Pancreas (tissue), 10 donors: ENCODE measurements around the gene CROCC2. TPM values are rescaled to one million over a fixed set of nuclear protein-coding genes. Genes with fewer than 3 reads are reported as not detected.
A peak's percentile ranks its signal among the peaks of the same experiment; 100 is the strongest.

ENCODE experiments used
- ATAC-seq, 4 donors: fragments of 200-7000 bp; cut with Tn5 transposase; one replicate each; pipeline versions ENCODE4 v1.8.0 to v1.9.1; 2020; ENCODE audit warnings: mild to moderate bottlenecking in 4 of 4, moderate library complexity in 4 of 4
- DNase-seq, 6 donors: peaks; one replicate each; pipeline ENCODE4 v3.0.0-alpha.2; 2020
- FAIRE-seq: peaks from 2 replicates; lab custom pipeline; 2012; peaks lifted over from hg19 to GRCh38; lab: Jason Lieb, UNC
- H3K27ac ChIP-seq, 4 donors: fragments of 200-600 bp; sonication (generic); 1 replicate in 3 of 4; 2 replicates in 1 of 4; pipeline versions ENCODE4 v1.5.0 to v1.8.0; 2020
- H3K27me3 ChIP-seq, 4 donors: fragments of 200-600 bp; one replicate each; pipeline ENCODE4 v1.8.0; 2021
- H3K36me3 ChIP-seq, 3 donors: fragments of 200-600 bp; sonication (generic) in 1 of 3; one replicate each; pipeline versions ENCODE4 v1.5.0 to v1.8.0; 2020 to 2021
- H3K4me1 ChIP-seq, 3 donors: fragments of 200-600 bp; one replicate each; pipeline ENCODE4 v1.8.0; 2021
- H3K4me3 ChIP-seq, 4 donors: fragments of 200-600 bp; sonication (generic) in 2 of 4; one replicate each; pipeline versions ENCODE4 v1.5.0 to v1.8.0; 2020 to 2021
- H3K9me3 ChIP-seq, 4 donors: fragments of 200-600 bp; one replicate each; pipeline ENCODE4 v1.8.0; 2021
- CTCF ChIP-seq, 4 donors: fragments of 200-600 bp; sonication (generic) in 3 of 4; IDR thresholded peaks; one replicate each; pipeline versions ENCODE4 v1.5.0 to v1.8.0; 2021; ENCODE audit warnings: antibody characterized with exemption in 4 of 4
- WGBS, 2 donors: extraction: QIAGEN DNeasy Blood & Tissue Kit; methylation state at CpG; one replicate each; pipeline ENCODE4 v1.1.7; 2013; 5-methylcytosine and 5-hydroxymethylcytosine counted together
- intact Hi-C, 3 donors: fragments of 100-400 bp; cut with DNase I; formaldehyde crosslinking; loops; one replicate each; pipeline versions ENCODE4 v1.11.1 to v1.14.2; 2022
- polyA plus RNA-seq, 2 donors: library from polyadenylated mRNA; stranded (reverse); fragments of 200-250 nt; gene quantifications; one replicate each; pipeline ENCODE4 v1.2.3, GENCODE V29; 2013
- total RNA-seq, 6 donors: library from RNA; stranded (reverse); fragmentation: NEBNext Ultra II Directional in 4 of 6; extraction: Animal tissue kit (Norgen Biotek cat#: 25700) in 4 of 6; gene quantifications; one replicate each; pipeline versions ENCODE4 v1.2.1 to v1.2.4, GENCODE V29; 2021 to 2023
- donor health status: healthy with polysubstance abuse.
- donor health status: DM: no; HTN: no; CAD: no; lungs with moderate emphysema.
- donor health status: DM: no; HTN: no; CAD: no.
- donor health status: control.
- donor health status: control.
- donor health status: Bipolar disorder and iron deficiency.
- donor health status: DM: yes; HTN: yes; CAD: no.
- donor health status: DM: no; HTN: no; CAD: no.
- donor health status: DM: no; HTN: no; CAD: no.
- donor health status: DM: yes; HTN: yes; CAD: no.

Gene CROCC2
- total and polyA plus RNA-seq, 8 donors = 0.04 to 0.05 (median 0.04) TPM; not detected in 5

GRCh38 chr2:240947607-240948006, 41.5 kb downstream of the CROCC2 start:
- DNase-seq (peak in 1 of 6 donors; percentile 5), ATAC-seq (no peak), FAIRE-seq (no peak)
- no peaks in the 10 kb centered on the region for H3K4me1 ChIP-seq
- intact Hi-C loops = no loop called here
- no peak overlapping the region for H3K4me3 ChIP-seq
- H3K27ac ChIP-seq = no peak overlapping the region
- no peaks in the 10 kb centered on the region for H3K36me3 ChIP-seq
- no peaks in the 10 kb centered on the region for H3K9me3 ChIP-seq
- no peaks in the 10 kb centered on the region for H3K27me3 ChIP-seq
- 78 to 83% methylated on average over 7 of the region's 7 CpGs for WGBS, 2 donors
- TF ChIP-seq CTCF (IDR thresholded peaks at IDR 0.05) = no peak

- peak in 1 of 6 donors; percentile 4 for DNase-seq
- intact Hi-C loops = no loop called here
- Histone ChIP-seq H3K4me3 (no peak overlapping the region), H3K27ac (no peak overlapping the region), H3K9me3 (no peaks in the 10 kb centered on the region), H3K36me3 (no peaks in the 10 kb centered on the region), H3K4me1 (no peaks in the 10 kb centered on the region), H3K27me3 (no peaks in the 10 kb centered on the region)
- no peak for ATAC-seq
- 88 to 94% methylated on average over 8 of the region's 8 CpGs for WGBS, 2 donors
- no peak for FAIRE-seq
- no peak for TF ChIP-seq CTCF (IDR thresholded peaks at IDR 0.05)
Observed at GRCh38 chr2:240948086-240948485, 42.0 kb downstream of the CROCC2 start.

GRCh38 chr2:240948905-240949790, 43.0 kb downstream of the CROCC2 start:
- no peaks in the 10 kb centered on the region for H3K4me1 ChIP-seq
- no peak for FAIRE-seq
- no peaks in the 10 kb centered on the region for H3K27me3 ChIP-seq
- no peak for ATAC-seq
- no peak for TF ChIP-seq CTCF (IDR thresholded peaks at IDR 0.05)
- no peak overlapping the region for H3K4me3 ChIP-seq
- intact Hi-C loops = no loop called here
- peak in 4 of 6 donors; percentile 6 to 53 (median 22) for DNase-seq
- no peak overlapping the region for H3K27ac ChIP-seq
- H3K9me3 ChIP-seq = no peaks in the 10 kb centered on the region
- H3K36me3 ChIP-seq = no peaks in the 10 kb centered on the region
- 78 to 88% methylated on average over 23 of the region's 23 CpGs for WGBS, 2 donors

GRCh38 chr2:240949791-240950705, 43.9 kb downstream of the CROCC2 start:
- Histone ChIP-seq H3K27me3 (no peaks in the 10 kb centered on the region), H3K27ac (no peak overlapping the region), H3K4me1 (no peaks in the 10 kb centered on the region), H3K9me3 (no peaks in the 10 kb centered on the region), H3K36me3 (no peaks in the 10 kb centered on the region), H3K4me3 (no peak overlapping the region)
- no peak for TF ChIP-seq CTCF (IDR thresholded peaks at IDR 0.05)
- WGBS, 2 donors = 73 to 85% methylated on average over 14 of the region's 14 CpGs
- DNase-seq (peak in 3 of 6 donors; percentile 2 to 33 (median 9)), ATAC-seq (no peak), FAIRE-seq (no peak)
- intact Hi-C loops = no loop called here
